Measurements from ENCODE around the gene SSBP4.

DNA sequence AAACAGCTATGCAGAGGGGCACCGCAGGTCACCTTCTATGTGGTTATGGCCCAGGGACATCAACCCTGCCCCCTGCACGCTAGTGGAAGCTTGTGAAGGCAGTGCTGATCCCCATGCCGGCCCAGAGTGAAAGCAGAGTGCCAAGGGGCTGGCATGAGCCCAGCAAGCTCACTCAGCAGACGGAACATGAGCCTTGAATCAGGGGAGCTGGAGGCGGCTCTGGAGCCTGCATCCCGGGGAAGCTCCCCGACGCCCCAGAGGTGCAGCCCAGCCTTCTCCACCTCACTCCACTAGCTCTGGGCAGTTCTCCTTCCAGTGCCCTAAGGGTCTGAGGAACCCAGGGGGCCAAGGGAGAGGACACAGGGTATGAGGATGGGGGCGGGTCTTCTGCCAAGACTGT is 37.8 kb downstream of the SSBP4 start:
- TF ChIP-seq, protein P1, sequence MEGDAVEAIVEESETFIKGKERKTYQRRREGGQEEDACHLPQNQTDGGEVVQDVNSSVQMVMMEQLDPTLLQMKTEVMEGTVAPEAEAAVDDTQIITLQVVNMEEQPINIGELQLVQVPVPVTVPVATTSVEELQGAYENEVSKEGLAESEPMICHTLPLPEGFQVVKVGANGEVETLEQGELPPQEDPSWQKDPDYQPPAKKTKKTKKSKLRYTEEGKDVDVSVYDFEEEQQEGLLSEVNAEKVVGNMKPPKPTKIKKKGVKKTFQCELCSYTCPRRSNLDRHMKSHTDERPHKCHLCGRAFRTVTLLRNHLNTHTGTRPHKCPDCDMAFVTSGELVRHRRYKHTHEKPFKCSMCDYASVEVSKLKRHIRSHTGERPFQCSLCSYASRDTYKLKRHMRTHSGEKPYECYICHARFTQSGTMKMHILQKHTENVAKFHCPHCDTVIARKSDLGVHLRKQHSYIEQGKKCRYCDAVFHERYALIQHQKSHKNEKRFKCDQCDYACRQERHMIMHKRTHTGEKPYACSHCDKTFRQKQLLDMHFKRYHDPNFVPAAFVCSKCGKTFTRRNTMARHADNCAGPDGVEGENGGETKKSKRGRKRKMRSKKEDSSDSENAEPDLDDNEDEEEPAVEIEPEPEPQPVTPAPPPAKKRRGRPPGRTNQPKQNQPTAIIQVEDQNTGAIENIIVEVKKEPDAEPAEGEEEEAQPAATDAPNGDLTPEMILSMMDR (IDR thresholded peaks at IDR 0.05): no peak
- TF ChIP-seq POLR2A (IDR thresholded peaks at IDR 0.05): no peak
